Raji (cell line): Measurements from ENCODE around the gene ZBTB5.

ENCODE experiments used
- POLR2A ChIP-seq: IDR thresholded peaks from 2 replicates; pipeline ENCODE4 v1.6.1; 2011; ENCODE audit warnings: low read depth, low read length, control low read depth; ENCODE audit not compliant: insufficient read depth

ZBTB5 gene

GRCh38 chr9:37405764-37406380 is 59.4 kb downstream of the ZBTB5 start:
- no peak for TF ChIP-seq POLR2A

GRCh38 chr9:37405350-37405749 is 59.9 kb downstream of the ZBTB5 start:
- TF ChIP-seq POLR2A = no peak

- no peak for TF ChIP-seq POLR2A
These were observed 60.7 kb downstream of the ZBTB5 start for GRCh38 chr9:37404590-37404989.

GRCh38 chr9:37399336-37399735 is 65.9 kb downstream of the ZBTB5 start:
- TF ChIP-seq POLR2A = peak; percentile 62

GRCh38 chr9:37398464-37399025 is 66.7 kb downstream of the ZBTB5 start:
- TF ChIP-seq POLR2A = peak; percentile 82

GRCh38 chr9:37395663-37396062 is 69.6 kb downstream of the ZBTB5 start:
- TF ChIP-seq POLR2A = no peak

GRCh38 chr9:37395229-37395628 is 70.0 kb downstream of the ZBTB5 start:
- no peak for TF ChIP-seq POLR2A

GRCh38 chr9:37392272-37392671 is 73.0 kb downstream of the ZBTB5 start:
- no peak for TF ChIP-seq POLR2A

GRCh38 chr9:37390759-37391158 is 74.5 kb downstream of the ZBTB5 start:
- TF ChIP-seq POLR2A = no peak; the same call in 1 of the 2 replicates
